Esophagus muscularis mucosa (tissue), 4 donors: Measurements from ENCODE around the gene MAFG. TPM values are rescaled to one million over a fixed set of nuclear protein-coding genes. Genes with fewer than 3 reads are reported as not detected.

ENCODE experiments used
- DNase-seq: peaks from one replicate; pipeline ENCODE4 v3.0.0-alpha.2; 2017; ENCODE audit errors: extremely low spot score
- H3K27ac ChIP-seq, 4 donors: fragments of 200-600 bp; sonication (generic); replicated peaks in 1 of 4; 1 replicate in 3 of 4; 2 replicates in 1 of 4; pipeline ENCODE4 v1.5.1; 2016 to 2019; ENCODE audit warnings: mild to moderate bottlenecking in 1 of 4
- H3K27me3 ChIP-seq, 4 donors: fragments of 200-600 bp; sonication (generic); one replicate each; pipeline versions ENCODE4 v1.5.1 to v1.6.0; 2016 to 2019
- H3K36me3 ChIP-seq, 4 donors: fragments of 200-600 bp; sonication (generic); one replicate each; pipeline ENCODE4 v1.5.1; 2016 to 2019
- H3K4me1 ChIP-seq, 4 donors: fragments of 200-600 bp; sonication (generic); one replicate each; pipeline ENCODE4 v1.5.1; 2016 to 2019
- H3K4me3 ChIP-seq, 4 donors: fragments of 200-600 bp; sonication (generic); 1 replicate in 2 of 4; 2 replicates in 2 of 4; pipeline ENCODE4 v1.5.1; 2016 to 2019; ENCODE audit warnings: mild to moderate bottlenecking in 4 of 4, moderate library complexity in 1 of 4
- H3K9me3 ChIP-seq, 4 donors: fragments of 200-600 bp; sonication (generic); 1 replicate in 3 of 4; 2 replicates in 1 of 4; pipeline ENCODE4 v1.5.1; 2016 to 2019
- CTCF ChIP-seq, 3 experiments: fragments of 200-600 bp in 2 of 3; fragments of 450-650 bp in 1 of 3; sonication (generic) in 2 of 3; IDR thresholded peaks; one replicate each; pipeline ENCODE4 v1.5.1; 2017 to 2019; ENCODE audit warnings: antibody characterized with exemption in 3 of 3, mild to moderate bottlenecking in 2 of 3, moderate library complexity in 1 of 3
- EP300 ChIP-seq: sonication (generic); formaldehyde crosslinking; IDR thresholded peaks from one replicate; pipeline ENCODE4 v1.6.1; 2017; ENCODE audit warnings: antibody characterized with exemption
- POLR2A ChIP-seq: fragments of 450-650 bp; IDR thresholded peaks from one replicate; pipeline ENCODE4 v1.6.1; 2017; ENCODE audit warnings: antibody characterized with exemption, moderate library complexity, mild to moderate bottlenecking, low read depth
- POLR2AphosphoS5 ChIP-seq, 2 donors: sonication (generic); formaldehyde crosslinking; IDR thresholded peaks; one replicate each; pipeline ENCODE4 v1.6.1; 2017; ENCODE audit warnings: antibody characterized with exemption in 2 of 2
- WGBS: methylation state at CpG from one replicate; pipeline ENCODE4 v1.1.5; 2018; 5-methylcytosine and 5-hydroxymethylcytosine counted together
- intact Hi-C: fragments of 100-400 bp; cut with DNase I; formaldehyde crosslinking; loops from one replicate; pipeline ENCODE4 v1.15.1; 2023
- total RNA-seq, 4 donors: library from RNA; depleted of rRNA; stranded (reverse); fragments of >200 nt; gene quantifications; one replicate each; pipeline versions ENCODE4 v1.1.0 to v1.2.1, GENCODE V29; 2016

Gene MAFG
- total RNA-seq, 4 donors from 2014 or later: 23.7 to 41.7 (median 33.6) TPM

GRCh38 chr17:81885869-81886548, 41.5 kb downstream of the MAFG start:
- H3K36me3 ChIP-seq: peaks cover 35 to 81% (median 74%) of the 10 kb centered on the region in 4 donors
- H3K4me3 ChIP-seq: no peak overlapping the region
- H3K27ac ChIP-seq: no peak overlapping the region
- WGBS: 86% methylated on average over 8 of the region's 11 CpGs
- intact Hi-C loops: no loop called here
- H3K27me3 ChIP-seq: no peaks in the 10 kb centered on the region
- H3K9me3 ChIP-seq: no peaks in the 10 kb centered on the region
- TF ChIP-seq EP300 (no peak), POLR2AphosphoS5 (IDR thresholded peaks at IDR 0.05) (no peak), CTCF (IDR thresholded peaks at IDR 0.05) (no peak), POLR2A (no peak)
- H3K4me1 ChIP-seq: peaks cover 16 to 22% (median 19%) of the 10 kb centered on the region in 4 donors
- no peak for DNase-seq

GRCh38 chr17:81885454-81885853, 42.1 kb downstream of the MAFG start:
- no peak for DNase-seq
- Histone ChIP-seq H3K27ac (no peak overlapping the region), H3K4me1 (peaks cover 12 to 17% (median 16%) of the 10 kb centered on the region in 4 donors), H3K9me3 (no peaks in the 10 kb centered on the region), H3K27me3 (no peaks in the 10 kb centered on the region), H3K4me3 (no peak overlapping the region), H3K36me3 (peaks cover 35 to 83% (median 74%) of the 10 kb centered on the region in 4 donors)
- TF ChIP-seq CTCF (IDR thresholded peaks at IDR 0.05): no peak
- TF ChIP-seq POLR2A: no peak
- TF ChIP-seq POLR2AphosphoS5 (IDR thresholded peaks at IDR 0.05): no peak
- TF ChIP-seq EP300: no peak
- intact Hi-C loops: no loop called here
- WGBS: 78% methylated on average over 10 of the region's 10 CpGs

GRCh38 chr17:81884968-81885367, 42.6 kb downstream of the MAFG start:
- no peak overlapping the region for H3K4me3 ChIP-seq
- H3K27me3 ChIP-seq: no peaks in the 10 kb centered on the region
- no peak overlapping the region for H3K27ac ChIP-seq
- TF ChIP-seq POLR2AphosphoS5 (IDR thresholded peaks at IDR 0.05) (no peak), POLR2A (no peak), EP300 (no peak), CTCF (IDR thresholded peaks at IDR 0.05) (no peak)
- 91% methylated on average over 5 of the region's 5 CpGs for WGBS
- no peak for DNase-seq
- intact Hi-C loops: no loop called here
- H3K4me1 ChIP-seq: peaks cover 7 to 12% (median 11%) of the 10 kb centered on the region in 4 donors
- H3K9me3 ChIP-seq: no peaks in the 10 kb centered on the region
- H3K36me3 ChIP-seq: peaks cover 35 to 84% (median 74%) of the 10 kb centered on the region in 4 donors

GRCh38 chr17:81884520-81884919, 43.0 kb downstream of the MAFG start:
- peaks cover 35 to 83% (median 74%) of the 10 kb centered on the region in 4 donors for H3K36me3 ChIP-seq
- H3K27ac ChIP-seq: no peak overlapping the region
- DNase-seq: no peak

More at GRCh38 chr17:81884520-81884919, 43.0 kb downstream of the MAFG start:
- intact Hi-C loops: no loop called here
- Histone ChIP-seq H3K27me3 (no peaks in the 10 kb centered on the region), H3K4me1 (peaks cover 2 to 8% (median 6%) of the 10 kb centered on the region in 4 donors), H3K9me3 (no peaks in the 10 kb centered on the region), H3K4me3 (no peak overlapping the region)
- 53% methylated on average over 9 of the region's 11 CpGs for WGBS
- TF ChIP-seq POLR2AphosphoS5 (IDR thresholded peaks at IDR 0.05) (no peak), EP300 (no peak), POLR2A (no peak), CTCF (IDR thresholded peaks at IDR 0.05) (no peak)
